Kidney (tissue), 14 donors: Measurements from ENCODE around the gene TNS3. TPM values are rescaled to one million over a fixed set of nuclear protein-coding genes. Genes with fewer than 3 reads are reported as not detected.
A peak's percentile ranks its signal among the peaks of the same experiment; 100 is the strongest.

ENCODE experiments used
- DNase-seq, 5 donors: peaks; one replicate each; pipeline ENCODE4 v3.0.0-alpha.2; 2013 to 2020
- FAIRE-seq: peaks from 2 replicates; lab custom pipeline; 2012; peaks lifted over from hg19 to GRCh38; lab: Jason Lieb, UNC
- H3K27ac ChIP-seq, 2 donors: one replicate each; pipeline ENCODE4 v1.7.0; 2013; ENCODE audit warnings: low read depth in 2 of 2, low read length in 2 of 2, inconsistent platforms in 1 of 2
- H3K27me3 ChIP-seq: one replicate; pipeline ENCODE4 v1.7.1; 2013; ENCODE audit warnings: low read length, inconsistent platforms; ENCODE audit not compliant: control insufficient read depth, insufficient read depth
- H3K36me3 ChIP-seq, 3 donors: one replicate each; pipeline versions ENCODE4 v1.7.0 to v1.7.1; 2013; ENCODE audit warnings: low read length in 3 of 3, control low read depth in 1 of 3, inconsistent platforms in 1 of 3; ENCODE audit not compliant: insufficient read depth in 3 of 3, control insufficient read depth in 2 of 3
- H3K4me1 ChIP-seq, 3 donors: one replicate each; pipeline versions ENCODE4 v1.7.0 to v1.7.1; 2013; ENCODE audit warnings: low read length in 3 of 3, inconsistent platforms in 1 of 3, low read depth in 1 of 3; ENCODE audit not compliant: control insufficient read depth in 2 of 3, insufficient read depth in 2 of 3
- H3K4me3 ChIP-seq, 3 donors: one replicate each; pipeline versions ENCODE4 v1.7.0 to v1.8.1; 2013; ENCODE audit warnings: low read length in 3 of 3, control low read depth in 1 of 3, inconsistent platforms in 1 of 3
- H3K9ac ChIP-seq, 3 donors: one replicate each; pipeline versions ENCODE4 v1.7.0 to v1.7.1; 2013; ENCODE audit warnings: low read length in 3 of 3, control low read depth in 1 of 3, inconsistent platforms in 1 of 3
- H3K9me3 ChIP-seq, 3 donors: one replicate each; pipeline versions ENCODE4 v1.7.0 to v1.7.1; 2013; ENCODE audit warnings: low read length in 3 of 3, control low read depth in 1 of 3, inconsistent platforms in 1 of 3; ENCODE audit not compliant: control insufficient read depth in 2 of 3, insufficient read depth in 1 of 3
- CTCF ChIP-seq: IDR thresholded peaks from 3 replicates; pipeline ENCODE4 v1.5.1; 2012; ENCODE audit warnings: mild to moderate bottlenecking, moderate library complexity, borderline replicate concordance; ENCODE audit not compliant: insufficient read depth; ENCODE audit errors: extremely low read depth
- intact Hi-C: fragments of 100-400 bp; cut with DNase I; formaldehyde crosslinking; loops from one replicate; pipeline ENCODE4 v1.11.1; 2022
- polyA plus RNA-seq: library from polyadenylated mRNA; stranded (reverse); fragments of 350-450 nt; fragmentation: Illumina TruSeq; extraction: RNeasy Lipid Tissue Mini Kit (QIAGEN cat#74804); gene quantifications from one replicate; pipeline ENCODE4 v1.2.3, GENCODE V29; 2014; ENCODE audit warnings: low read depth, low replicate concordance; ENCODE audit not compliant: insufficient read depth
- total RNA-seq: library from RNA; stranded (reverse); fragmentation: NEBNext Ultra II Directional; extraction: Animal tissue kit (Norgen Biotek cat#: 25700); gene quantifications from one replicate; pipeline ENCODE4 v1.2.1, GENCODE V29; 2021
- donor health status: control.
- donor health status: control.
- donor health status: control.
- donor health status: control.
- donor health status: control.
- donor health status: DM: yes; HTN: yes; CAD: no.
- donor health status: Normal renal cell carcinoma (clear cell type).

TNS3 gene
- total and polyA plus RNA-seq, 2 donors from 2014 or later: 38.4 to 198 TPM

GRCh38 chr7:47460251-47460989, 121.5 kb downstream of the TNS3 start:
- H3K36me3 ChIP-seq: peaks cover 0 to 5% (median 0%) of the 10 kb centered on the region in 3 donors
- TF ChIP-seq CTCF: no peak
- no peak overlapping the region for H3K9ac ChIP-seq
- DNase-seq (no peak), FAIRE-seq (no peak)
- no peak overlapping the region for H3K4me3 ChIP-seq
- no peak overlapping the region for H3K27ac ChIP-seq
- intact Hi-C loops: no loop called here
- H3K27me3 ChIP-seq: no peaks in the 10 kb centered on the region
- no peaks in the 10 kb centered on the region for H3K9me3 ChIP-seq
- H3K4me1 ChIP-seq: peaks cover 0 to 49% (median 43%) of the 10 kb centered on the region in 3 donors

GRCh38 chr7:47458486-47458885, 123.4 kb downstream of the TNS3 start:
- DNase-seq (no peak), FAIRE-seq (no peak)
- Histone ChIP-seq H3K4me1 (peaks cover 0 to 61% (median 59%) of the 10 kb centered on the region in 3 donors), H3K9me3 (no peaks in the 10 kb centered on the region), H3K27me3 (no peaks in the 10 kb centered on the region), H3K4me3 (no peak overlapping the region), H3K36me3 (no peaks in the 10 kb centered on the region), H3K27ac (no peak overlapping the region), H3K9ac (no peak overlapping the region)
- TF ChIP-seq CTCF: no peak
- intact Hi-C loops: no loop called here

- peak overlapping the region; percentile 45 to 64 for H3K27ac ChIP-seq
- H3K4me1 ChIP-seq: peaks cover 0 to 66% (median 62%) of the 10 kb centered on the region in 3 donors
- no peak for TF ChIP-seq CTCF
- FAIRE-seq (no peak), DNase-seq (peak in 2 of 5 donors; percentile 12 to 93)
- intact Hi-C loops: no loop called here
- H3K36me3 ChIP-seq: no peaks in the 10 kb centered on the region
- H3K27me3 ChIP-seq: no peaks in the 10 kb centered on the region
- no peak overlapping the region for H3K4me3 ChIP-seq
- peak overlapping the region in 1 of 3 donors; percentile 29 for H3K9ac ChIP-seq
- no peaks in the 10 kb centered on the region for H3K9me3 ChIP-seq
Measured at GRCh38 chr7:47458057-47458456, 123.9 kb downstream of the TNS3 start.
